Umbilical cord (tissue), 2 donors: ENCODE results near the gene NKX6-2. TPM values are rescaled to one million over a fixed set of nuclear protein-coding genes. Genes with fewer than 3 reads are reported as not detected.
"Not testable (repeated sequence)": the region's sequence is repeated elsewhere in the genome, so short reads cannot be mapped to it uniquely, and the experiment has no call there.

Experiments used
- DNase-seq: peaks from one replicate; pipeline ENCODE4 v3.0.0-alpha.2; 2015; ENCODE audit warnings: low spot score
- total RNA-seq: library from RNA; depleted of rRNA; stranded (reverse); fragments of >200 nt; gene quantifications from one replicate; pipeline ENCODE4 v1.2.3, GENCODE V29; 2014; ENCODE audit warnings: low replicate concordance; ENCODE audit not compliant: insufficient read depth

NKX6-2 gene
- not detected for total RNA-seq

- no peak for DNase-seq
Measured at GRCh38 chr10:132785723-132786475, at the start of gene NKX6-2. NKX6-2 (minus strand) TSS chr10:132786147; CDS start chr10:132785948, 199 bp downstream.

- no peak for DNase-seq
Measured at GRCh38 chr10:132834891-132835847, 49.2 kb upstream of the NKX6-2 start.

- DNase-seq, result no peak
Measured at GRCh38 chr10:132834311-132834761, 48.4 kb upstream of the NKX6-2 start.

GRCh38 chr10:132833421-132834111, 47.6 kb upstream of the NKX6-2 start:
- DNase-seq, result no peak

GRCh38 chr10:132832186-132832969, 46.4 kb upstream of the NKX6-2 start:
- DNase-seq, result no peak

GRCh38 chr10:132829403-132829802, 43.5 kb upstream of the NKX6-2 start:
- DNase-seq, result no peak

- no peak for DNase-seq
Measured at GRCh38 chr10:132828681-132829080, 42.7 kb upstream of the NKX6-2 start.

- DNase-seq, result no peak
Measured at GRCh38 chr10:132827861-132828539, 42.1 kb upstream of the NKX6-2 start.

GRCh38 chr10:132827423-132827789, 41.5 kb upstream of the NKX6-2 start:
- no peak for DNase-seq

GRCh38 chr10:132826524-132827422, 40.8 kb upstream of the NKX6-2 start:
- DNase-seq, result no peak

GRCh38 chr10:132825783-132826523, 40.0 kb upstream of the NKX6-2 start:
- DNase-seq, result not testable (repeated sequence)

GRCh38 chr10:132820056-132820455, 34.1 kb upstream of the NKX6-2 start:
- no peak for DNase-seq

GRCh38 chr10:132817701-132818211, 31.8 kb upstream of the NKX6-2 start:
- no peak for DNase-seq

- no peak for DNase-seq
Measured at GRCh38 chr10:132816718-132817117, 30.8 kb upstream of the NKX6-2 start.

- no peak for DNase-seq
Measured at GRCh38 chr10:132815168-132815857, 29.4 kb upstream of the NKX6-2 start.

GRCh38 chr10:132814469-132814856, 28.5 kb upstream of the NKX6-2 start:
- no peak for DNase-seq

GRCh38 chr10:132813560-132814468, 27.9 kb upstream of the NKX6-2 start:
- no peak for DNase-seq
